ENCODE results near the gene EP400.

DNA sequence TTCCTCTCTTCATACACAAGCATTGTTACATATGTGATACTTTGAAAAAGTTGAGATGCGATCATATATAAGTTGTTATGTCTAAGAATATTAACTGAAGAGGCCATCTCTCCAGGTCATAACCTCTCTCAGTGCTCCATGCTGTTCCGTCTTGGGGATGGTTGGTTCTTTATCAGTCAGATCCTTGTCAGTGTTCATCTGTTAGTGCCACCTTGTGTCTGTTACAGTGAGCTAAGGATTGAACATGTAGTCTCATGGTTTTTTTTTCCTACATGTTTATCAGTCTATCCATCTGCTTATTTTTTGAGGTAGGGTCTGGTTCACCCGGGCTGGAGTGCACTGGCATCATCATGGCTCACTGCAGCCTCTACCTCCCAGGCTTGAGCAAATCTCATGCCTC is 30.5 kb downstream of the EP400 start:
- no peak for TF ChIP-seq CTCF (IDR thresholded peaks at IDR 0.05)
- no peak for TF ChIP-seq POLR2A (IDR thresholded peaks at IDR 0.05)

Measured in upper lobe of left lung (tissue), 4 donors.